ENCODE data around the gene FAM89B.

DNA sequence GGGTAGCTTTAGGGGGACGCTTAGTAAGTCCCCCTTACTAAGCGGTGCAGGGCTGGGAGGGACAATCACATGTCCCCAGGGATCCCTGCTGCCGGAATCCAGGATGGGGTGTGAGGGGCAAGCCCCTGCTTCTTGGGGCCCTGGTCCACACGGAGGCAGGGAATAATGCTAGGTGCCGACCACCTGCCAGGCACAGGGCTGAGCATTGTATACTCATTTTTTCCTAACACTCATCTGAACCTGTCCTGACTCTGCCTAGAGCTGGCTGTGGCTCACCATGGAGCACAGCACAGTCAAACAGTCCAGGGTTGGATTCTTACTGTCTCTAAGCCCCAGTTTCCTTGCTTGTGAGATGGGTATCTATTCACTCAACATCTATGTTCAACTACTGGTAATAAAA is 12.8 kb upstream of the FAM89B start:
- TF ChIP-seq, protein P1, sequence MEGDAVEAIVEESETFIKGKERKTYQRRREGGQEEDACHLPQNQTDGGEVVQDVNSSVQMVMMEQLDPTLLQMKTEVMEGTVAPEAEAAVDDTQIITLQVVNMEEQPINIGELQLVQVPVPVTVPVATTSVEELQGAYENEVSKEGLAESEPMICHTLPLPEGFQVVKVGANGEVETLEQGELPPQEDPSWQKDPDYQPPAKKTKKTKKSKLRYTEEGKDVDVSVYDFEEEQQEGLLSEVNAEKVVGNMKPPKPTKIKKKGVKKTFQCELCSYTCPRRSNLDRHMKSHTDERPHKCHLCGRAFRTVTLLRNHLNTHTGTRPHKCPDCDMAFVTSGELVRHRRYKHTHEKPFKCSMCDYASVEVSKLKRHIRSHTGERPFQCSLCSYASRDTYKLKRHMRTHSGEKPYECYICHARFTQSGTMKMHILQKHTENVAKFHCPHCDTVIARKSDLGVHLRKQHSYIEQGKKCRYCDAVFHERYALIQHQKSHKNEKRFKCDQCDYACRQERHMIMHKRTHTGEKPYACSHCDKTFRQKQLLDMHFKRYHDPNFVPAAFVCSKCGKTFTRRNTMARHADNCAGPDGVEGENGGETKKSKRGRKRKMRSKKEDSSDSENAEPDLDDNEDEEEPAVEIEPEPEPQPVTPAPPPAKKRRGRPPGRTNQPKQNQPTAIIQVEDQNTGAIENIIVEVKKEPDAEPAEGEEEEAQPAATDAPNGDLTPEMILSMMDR (IDR thresholded peaks at IDR 0.05): no peak
- TF ChIP-seq, protein P2, sequence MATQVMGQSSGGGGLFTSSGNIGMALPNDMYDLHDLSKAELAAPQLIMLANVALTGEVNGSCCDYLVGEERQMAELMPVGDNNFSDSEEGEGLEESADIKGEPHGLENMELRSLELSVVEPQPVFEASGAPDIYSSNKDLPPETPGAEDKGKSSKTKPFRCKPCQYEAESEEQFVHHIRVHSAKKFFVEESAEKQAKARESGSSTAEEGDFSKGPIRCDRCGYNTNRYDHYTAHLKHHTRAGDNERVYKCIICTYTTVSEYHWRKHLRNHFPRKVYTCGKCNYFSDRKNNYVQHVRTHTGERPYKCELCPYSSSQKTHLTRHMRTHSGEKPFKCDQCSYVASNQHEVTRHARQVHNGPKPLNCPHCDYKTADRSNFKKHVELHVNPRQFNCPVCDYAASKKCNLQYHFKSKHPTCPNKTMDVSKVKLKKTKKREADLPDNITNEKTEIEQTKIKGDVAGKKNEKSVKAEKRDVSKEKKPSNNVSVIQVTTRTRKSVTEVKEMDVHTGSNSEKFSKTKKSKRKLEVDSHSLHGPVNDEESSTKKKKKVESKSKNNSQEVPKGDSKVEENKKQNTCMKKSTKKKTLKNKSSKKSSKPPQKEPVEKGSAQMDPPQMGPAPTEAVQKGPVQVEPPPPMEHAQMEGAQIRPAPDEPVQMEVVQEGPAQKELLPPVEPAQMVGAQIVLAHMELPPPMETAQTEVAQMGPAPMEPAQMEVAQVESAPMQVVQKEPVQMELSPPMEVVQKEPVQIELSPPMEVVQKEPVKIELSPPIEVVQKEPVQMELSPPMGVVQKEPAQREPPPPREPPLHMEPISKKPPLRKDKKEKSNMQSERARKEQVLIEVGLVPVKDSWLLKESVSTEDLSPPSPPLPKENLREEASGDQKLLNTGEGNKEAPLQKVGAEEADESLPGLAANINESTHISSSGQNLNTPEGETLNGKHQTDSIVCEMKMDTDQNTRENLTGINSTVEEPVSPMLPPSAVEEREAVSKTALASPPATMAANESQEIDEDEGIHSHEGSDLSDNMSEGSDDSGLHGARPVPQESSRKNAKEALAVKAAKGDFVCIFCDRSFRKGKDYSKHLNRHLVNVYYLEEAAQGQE (IDR thresholded peaks at IDR 0.05; ENCODE audit: insufficient read depth in 1 of 2, low read depth in 2 of 2, low read length in 1 of 2): no peak
